HEK293 (cell line): ENCODE measurements around the gene MOK.

Experiments used
- CTCF ChIA-PET: fragments of 350-600 bp; formaldehyde crosslinking; extraction: SDS; loops from one replicate; lab custom pipeline; 2021; ENCODE audit warnings: antibody characterized with exemption; lab: Yijun Ruan, JAX
- POLR2A ChIA-PET: fragments of 300-600 bp; formaldehyde crosslinking; extraction: SDS; loops from one replicate; lab custom pipeline; 2020; ENCODE audit warnings: antibody characterized with exemption, inconsistent platforms; lab: Yijun Ruan, JAX
- H3K27ac ChIP-seq: fragments of 200-500 bp; sonication (Bioruptor generic); 2 replicates; pipeline ENCODE4 v1.5.1; 2014; ENCODE audit warnings: low read depth, low read length, control low read depth, inconsistent platforms; ENCODE audit errors: extremely low read depth
- H3K36me3 ChIP-seq, 2 experiments: fragments of 200-500 bp in 1 of 2; sonication (Bioruptor generic) in 1 of 2; 1 replicate in 1 of 2; 2 replicates in 1 of 2; pipeline ENCODE4 v1.5.1; 2014 to 2017; ENCODE audit warnings: inconsistent platforms in 2 of 2, low read length in 2 of 2; ENCODE audit not compliant: control insufficient read depth in 2 of 2, insufficient read depth in 1 of 2
- H3K4me1 ChIP-seq: fragments of 200-500 bp; sonication (Bioruptor generic); 2 replicates; pipeline ENCODE4 v1.5.1; 2014; ENCODE audit warnings: mild to moderate bottlenecking, low read length, inconsistent platforms; ENCODE audit not compliant: control insufficient read depth, insufficient read depth
- H3K4me3 ChIP-seq: 2 replicates; pipeline ENCODE4 v1.5.1; 2011; ENCODE audit warnings: low read depth, mild to moderate bottlenecking, control low read depth, low read length, moderate library complexity
- H3K9me3 ChIP-seq: fragments of 200-500 bp; sonication (Bioruptor generic); 2 replicates; pipeline ENCODE4 v1.5.1; 2014; ENCODE audit warnings: low read depth, low read length, inconsistent platforms; ENCODE audit not compliant: control insufficient read depth, insufficient read depth
- EGR2 ChIP-seq: fragments of 450-650 bp; formaldehyde crosslinking; IDR thresholded peaks from 2 replicates; pipeline ENCODE4 v1.5.1; 2016; ENCODE audit warnings: low read depth, missing biosample characterization, missing genetic modification characterization
- GLI2 ChIP-seq: fragments of 450-650 bp; formaldehyde crosslinking; IDR thresholded peaks from 2 replicates; pipeline ENCODE4; 2017; ENCODE audit warnings: missing biosample characterization, missing genetic modification characterization, low read depth, borderline replicate concordance
- PRDM1 ChIP-seq: fragments of 450-650 bp; formaldehyde crosslinking; IDR thresholded peaks from 2 replicates; pipeline ENCODE4; 2016; ENCODE audit warnings: missing biosample characterization, missing genetic modification characterization
- SP3 ChIP-seq: fragments of 450-650 bp; formaldehyde crosslinking; IDR thresholded peaks from 2 replicates; pipeline ENCODE4 v1.5.1; 2016; ENCODE audit warnings: missing biosample characterization, missing genetic modification characterization
- ZBTB7A ChIP-seq: fragments of 450-650 bp; formaldehyde crosslinking; IDR thresholded peaks from 2 replicates; pipeline ENCODE4 v1.5.1; 2016; ENCODE audit warnings: low read depth, missing biosample characterization, missing genetic modification characterization
- ZNF24 ChIP-seq: fragments of 450-650 bp; formaldehyde crosslinking; IDR thresholded peaks from 2 replicates; pipeline ENCODE4 v1.5.1; 2016; ENCODE audit warnings: missing biosample characterization, missing genetic modification characterization
- ZNF311 ChIP-seq: fragments of 450-650 bp; formaldehyde crosslinking; IDR thresholded peaks from 2 replicates; pipeline ENCODE4 v1.5.1; 2017; ENCODE audit warnings: missing biosample characterization, missing genetic modification characterization, borderline replicate concordance
- ZNF341 ChIP-seq: fragments of 450-650 bp; formaldehyde crosslinking; IDR thresholded peaks from 2 replicates; pipeline ENCODE4; 2016; ENCODE audit warnings: low read depth, missing biosample characterization, missing genetic modification characterization
- ZNF354C ChIP-seq: fragments of 450-650 bp; formaldehyde crosslinking; IDR thresholded peaks from 2 replicates; pipeline ENCODE4 v1.5.1; 2016; ENCODE audit warnings: missing biosample characterization, missing genetic modification characterization, low read depth, borderline replicate concordance
- ZNF433 ChIP-seq: fragments of 450-650 bp; formaldehyde crosslinking; IDR thresholded peaks from 2 replicates; pipeline ENCODE4 v1.5.1; 2016; ENCODE audit warnings: missing biosample characterization, missing genetic modification characterization, low read depth
- ZNF510 ChIP-seq: fragments of 450-650 bp; formaldehyde crosslinking; IDR thresholded peaks from 2 replicates; pipeline ENCODE4 v1.5.1; 2018; ENCODE audit warnings: mild to moderate bottlenecking, missing genetic modification characterization, missing biosample characterization; ENCODE audit not compliant: insufficient replicate concordance
- ZNF560 ChIP-seq: fragments of 450-650 bp; formaldehyde crosslinking; IDR thresholded peaks from 2 replicates; pipeline ENCODE4 v1.5.1; 2017; ENCODE audit warnings: missing biosample characterization, missing genetic modification characterization, borderline replicate concordance
- ZNF654 ChIP-seq: fragments of 450-650 bp; formaldehyde crosslinking; IDR thresholded peaks from 2 replicates; pipeline ENCODE4 v1.5.1; 2016; ENCODE audit warnings: low read depth, missing biosample characterization, missing genetic modification characterization
- ZNF677 ChIP-seq: fragments of 450-650 bp; IDR thresholded peaks from 2 replicates; pipeline ENCODE4 v1.5.0; 2018; ENCODE audit warnings: missing biosample characterization, mild to moderate bottlenecking, missing genetic modification characterization, moderate library complexity
- ZNF837 ChIP-seq: fragments of 450-650 bp; formaldehyde crosslinking; IDR thresholded peaks from 2 replicates; pipeline ENCODE4 v1.5.1; 2016; ENCODE audit warnings: missing biosample characterization, missing genetic modification characterization
- ZSCAN23 ChIP-seq: fragments of 450-650 bp; formaldehyde crosslinking; IDR thresholded peaks from 2 replicates; pipeline ENCODE4 v1.5.1; 2016; ENCODE audit warnings: missing biosample characterization, missing genetic modification characterization
- TF ChIP-seq, protein P1 (sequence below): fragments of 450-650 bp; formaldehyde crosslinking; IDR thresholded peaks from 2 replicates; pipeline ENCODE4 v1.5.1; 2016; ENCODE audit warnings: missing biosample characterization, missing genetic modification characterization
- TF ChIP-seq, protein P2 (sequence below): fragments of 450-650 bp; formaldehyde crosslinking; IDR thresholded peaks from 2 replicates; pipeline ENCODE4 v1.5.1; 2016; ENCODE audit warnings: missing biosample characterization, missing genetic modification characterization, borderline replicate concordance
- TF ChIP-seq, protein P3 (sequence below): fragments of 450-650 bp; formaldehyde crosslinking; IDR thresholded peaks from 2 replicates; pipeline ENCODE4 v1.5.1; 2016; ENCODE audit warnings: missing biosample characterization, missing genetic modification characterization, borderline replicate concordance

MOK gene

DNA sequence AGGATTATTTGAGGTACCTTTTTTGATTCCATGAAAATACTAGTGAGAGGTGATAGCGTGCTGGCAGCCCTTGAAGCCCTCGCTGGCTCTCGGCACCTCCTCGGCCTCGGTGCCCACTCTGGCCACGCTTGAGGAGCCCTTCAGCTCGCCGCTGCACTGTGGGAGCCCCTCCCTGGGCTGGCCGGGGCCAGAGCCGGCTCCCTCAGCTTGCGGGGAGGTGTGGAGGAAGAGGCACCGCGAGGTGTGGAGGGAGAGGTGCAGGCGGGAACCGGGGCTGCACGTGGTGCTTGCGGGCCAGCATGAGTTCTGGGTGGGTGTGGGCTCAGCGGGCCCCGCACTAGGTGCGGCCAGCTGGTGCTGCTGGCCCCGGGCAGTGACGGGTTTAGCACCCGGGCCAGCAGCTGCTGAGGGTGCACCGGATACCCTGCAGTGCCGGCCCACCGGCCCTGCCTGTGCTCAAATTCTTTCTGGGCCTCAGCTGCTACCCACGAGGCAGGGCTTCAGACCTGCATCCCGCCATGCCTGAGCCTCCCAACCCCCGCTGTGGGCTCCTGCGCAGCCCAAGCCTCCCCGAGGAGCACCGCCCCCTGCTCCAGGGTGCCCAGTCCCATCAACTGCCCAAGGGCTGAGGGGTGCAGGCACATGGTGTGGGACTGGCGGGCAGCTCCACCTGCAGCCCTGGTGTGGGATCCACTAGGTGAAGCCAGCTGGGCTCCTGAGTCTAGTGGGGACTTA, 7.4 kb downstream of the MOK start:
- ChIA-PET CTCF (interaction anchor here (0.7 to 1.7 kb wide), 2 partner anchors 16 to 33 kb away, joined by 4 to 9 read pairs; no protein-coding TSS in a partner anchor), POLR2A (no interaction called here)
- H3K9me3 ChIP-seq: no peaks in the 10 kb centered on the region

DNA sequence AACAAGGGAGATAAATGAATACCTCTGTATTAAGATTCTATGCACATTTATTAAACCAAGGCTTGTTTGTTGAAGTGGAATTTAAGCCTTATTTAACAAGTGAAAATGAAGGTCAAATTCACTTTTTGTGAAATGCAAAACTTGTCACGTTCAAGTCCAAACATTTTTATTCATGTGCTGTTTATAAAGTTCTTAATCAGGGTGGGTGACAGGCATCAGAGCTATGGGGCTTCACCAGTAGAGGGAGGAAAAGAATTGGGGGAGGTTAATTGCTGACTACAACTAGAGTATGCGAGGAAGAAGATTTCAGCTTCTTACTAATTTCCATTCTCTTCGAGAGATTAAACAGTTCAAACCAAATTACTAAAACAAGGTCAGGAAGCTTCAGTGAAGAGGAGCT, 9.7 kb downstream of the MOK start:
- POLR2A ChIA-PET: no interaction called here
- Histone ChIP-seq H3K4me1 (peaks cover 6% of the 10 kb centered on the region; the same call in 1 of the 2 replicates), H3K36me3 (no peaks in the 10 kb centered on the region), H3K9me3 (no peaks in the 10 kb centered on the region), H3K4me3 (no peak overlapping the region), H3K27ac (no peak overlapping the region)
- CTCF ChIA-PET: interaction anchor here (0.5 to 1.5 kb wide), 5 partner anchors 9 to 811 kb away, joined by 3 to 6 read pairs (median 3); no protein-coding TSS in a partner anchor
- TF ChIP-seq ZNF311: no peak
- TF ChIP-seq ZBTB7A: no peak
- TF ChIP-seq, protein P1, sequence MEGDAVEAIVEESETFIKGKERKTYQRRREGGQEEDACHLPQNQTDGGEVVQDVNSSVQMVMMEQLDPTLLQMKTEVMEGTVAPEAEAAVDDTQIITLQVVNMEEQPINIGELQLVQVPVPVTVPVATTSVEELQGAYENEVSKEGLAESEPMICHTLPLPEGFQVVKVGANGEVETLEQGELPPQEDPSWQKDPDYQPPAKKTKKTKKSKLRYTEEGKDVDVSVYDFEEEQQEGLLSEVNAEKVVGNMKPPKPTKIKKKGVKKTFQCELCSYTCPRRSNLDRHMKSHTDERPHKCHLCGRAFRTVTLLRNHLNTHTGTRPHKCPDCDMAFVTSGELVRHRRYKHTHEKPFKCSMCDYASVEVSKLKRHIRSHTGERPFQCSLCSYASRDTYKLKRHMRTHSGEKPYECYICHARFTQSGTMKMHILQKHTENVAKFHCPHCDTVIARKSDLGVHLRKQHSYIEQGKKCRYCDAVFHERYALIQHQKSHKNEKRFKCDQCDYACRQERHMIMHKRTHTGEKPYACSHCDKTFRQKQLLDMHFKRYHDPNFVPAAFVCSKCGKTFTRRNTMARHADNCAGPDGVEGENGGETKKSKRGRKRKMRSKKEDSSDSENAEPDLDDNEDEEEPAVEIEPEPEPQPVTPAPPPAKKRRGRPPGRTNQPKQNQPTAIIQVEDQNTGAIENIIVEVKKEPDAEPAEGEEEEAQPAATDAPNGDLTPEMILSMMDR (tag by site-specific recombination): 0 out of 2 replicates have a peak, but pooled peaks have one; percentile 38
- TF ChIP-seq PRDM1 (tag by site-specific recombination): 0 out of 2 replicates have a peak, but pooled peaks have one; percentile 38
- no peak for TF ChIP-seq ZNF354C

More for the DNA sequence above, 7.4 kb downstream of the MOK start:
- Histone ChIP-seq H3K4me1 (peaks cover 6% of the 10 kb centered on the region; the same call in 1 of the 2 replicates), H3K4me3 (no peak overlapping the region), H3K27ac (no peak overlapping the region), H3K36me3 (no peaks in the 10 kb centered on the region)
- no peak for TF ChIP-seq ZNF510 (tag by site-specific recombination)
- TF ChIP-seq ZNF341 (tag by site-specific recombination): no peak
- no peak for TF ChIP-seq ZNF433
- TF ChIP-seq ZNF24 (tag by site-specific recombination): no peak
- no peak for TF ChIP-seq ZNF837 (tag by site-specific recombination)
- no peak for TF ChIP-seq ZNF560
- no peak for TF ChIP-seq GLI2 (tag by site-specific recombination)
- TF ChIP-seq ZNF677 (tag by site-specific recombination): no peak
- TF ChIP-seq ZSCAN23 (tag by site-specific recombination): no peak
- TF ChIP-seq, protein P2, sequence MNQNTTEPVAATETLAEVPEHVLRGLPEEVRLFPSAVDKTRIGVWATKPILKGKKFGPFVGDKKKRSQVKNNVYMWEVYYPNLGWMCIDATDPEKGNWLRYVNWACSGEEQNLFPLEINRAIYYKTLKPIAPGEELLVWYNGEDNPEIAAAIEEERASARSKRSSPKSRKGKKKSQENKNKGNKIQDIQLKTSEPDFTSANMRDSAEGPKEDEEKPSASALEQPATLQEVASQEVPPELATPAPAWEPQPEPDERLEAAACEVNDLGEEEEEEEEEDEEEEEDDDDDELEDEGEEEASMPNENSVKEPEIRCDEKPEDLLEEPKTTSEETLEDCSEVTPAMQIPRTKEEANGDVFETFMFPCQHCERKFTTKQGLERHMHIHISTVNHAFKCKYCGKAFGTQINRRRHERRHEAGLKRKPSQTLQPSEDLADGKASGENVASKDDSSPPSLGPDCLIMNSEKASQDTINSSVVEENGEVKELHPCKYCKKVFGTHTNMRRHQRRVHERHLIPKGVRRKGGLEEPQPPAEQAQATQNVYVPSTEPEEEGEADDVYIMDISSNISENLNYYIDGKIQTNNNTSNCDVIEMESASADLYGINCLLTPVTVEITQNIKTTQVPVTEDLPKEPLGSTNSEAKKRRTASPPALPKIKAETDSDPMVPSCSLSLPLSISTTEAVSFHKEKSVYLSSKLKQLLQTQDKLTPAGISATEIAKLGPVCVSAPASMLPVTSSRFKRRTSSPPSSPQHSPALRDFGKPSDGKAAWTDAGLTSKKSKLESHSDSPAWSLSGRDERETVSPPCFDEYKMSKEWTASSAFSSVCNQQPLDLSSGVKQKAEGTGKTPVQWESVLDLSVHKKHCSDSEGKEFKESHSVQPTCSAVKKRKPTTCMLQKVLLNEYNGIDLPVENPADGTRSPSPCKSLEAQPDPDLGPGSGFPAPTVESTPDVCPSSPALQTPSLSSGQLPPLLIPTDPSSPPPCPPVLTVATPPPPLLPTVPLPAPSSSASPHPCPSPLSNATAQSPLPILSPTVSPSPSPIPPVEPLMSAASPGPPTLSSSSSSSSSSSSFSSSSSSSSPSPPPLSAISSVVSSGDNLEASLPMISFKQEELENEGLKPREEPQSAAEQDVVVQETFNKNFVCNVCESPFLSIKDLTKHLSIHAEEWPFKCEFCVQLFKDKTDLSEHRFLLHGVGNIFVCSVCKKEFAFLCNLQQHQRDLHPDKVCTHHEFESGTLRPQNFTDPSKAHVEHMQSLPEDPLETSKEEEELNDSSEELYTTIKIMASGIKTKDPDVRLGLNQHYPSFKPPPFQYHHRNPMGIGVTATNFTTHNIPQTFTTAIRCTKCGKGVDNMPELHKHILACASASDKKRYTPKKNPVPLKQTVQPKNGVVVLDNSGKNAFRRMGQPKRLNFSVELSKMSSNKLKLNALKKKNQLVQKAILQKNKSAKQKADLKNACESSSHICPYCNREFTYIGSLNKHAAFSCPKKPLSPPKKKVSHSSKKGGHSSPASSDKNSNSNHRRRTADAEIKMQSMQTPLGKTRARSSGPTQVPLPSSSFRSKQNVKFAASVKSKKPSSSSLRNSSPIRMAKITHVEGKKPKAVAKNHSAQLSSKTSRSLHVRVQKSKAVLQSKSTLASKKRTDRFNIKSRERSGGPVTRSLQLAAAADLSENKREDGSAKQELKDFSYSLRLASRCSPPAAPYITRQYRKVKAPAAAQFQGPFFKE: no peak
- TF ChIP-seq SP3 (tag by site-specific recombination): no peak
- TF ChIP-seq, protein P3, sequence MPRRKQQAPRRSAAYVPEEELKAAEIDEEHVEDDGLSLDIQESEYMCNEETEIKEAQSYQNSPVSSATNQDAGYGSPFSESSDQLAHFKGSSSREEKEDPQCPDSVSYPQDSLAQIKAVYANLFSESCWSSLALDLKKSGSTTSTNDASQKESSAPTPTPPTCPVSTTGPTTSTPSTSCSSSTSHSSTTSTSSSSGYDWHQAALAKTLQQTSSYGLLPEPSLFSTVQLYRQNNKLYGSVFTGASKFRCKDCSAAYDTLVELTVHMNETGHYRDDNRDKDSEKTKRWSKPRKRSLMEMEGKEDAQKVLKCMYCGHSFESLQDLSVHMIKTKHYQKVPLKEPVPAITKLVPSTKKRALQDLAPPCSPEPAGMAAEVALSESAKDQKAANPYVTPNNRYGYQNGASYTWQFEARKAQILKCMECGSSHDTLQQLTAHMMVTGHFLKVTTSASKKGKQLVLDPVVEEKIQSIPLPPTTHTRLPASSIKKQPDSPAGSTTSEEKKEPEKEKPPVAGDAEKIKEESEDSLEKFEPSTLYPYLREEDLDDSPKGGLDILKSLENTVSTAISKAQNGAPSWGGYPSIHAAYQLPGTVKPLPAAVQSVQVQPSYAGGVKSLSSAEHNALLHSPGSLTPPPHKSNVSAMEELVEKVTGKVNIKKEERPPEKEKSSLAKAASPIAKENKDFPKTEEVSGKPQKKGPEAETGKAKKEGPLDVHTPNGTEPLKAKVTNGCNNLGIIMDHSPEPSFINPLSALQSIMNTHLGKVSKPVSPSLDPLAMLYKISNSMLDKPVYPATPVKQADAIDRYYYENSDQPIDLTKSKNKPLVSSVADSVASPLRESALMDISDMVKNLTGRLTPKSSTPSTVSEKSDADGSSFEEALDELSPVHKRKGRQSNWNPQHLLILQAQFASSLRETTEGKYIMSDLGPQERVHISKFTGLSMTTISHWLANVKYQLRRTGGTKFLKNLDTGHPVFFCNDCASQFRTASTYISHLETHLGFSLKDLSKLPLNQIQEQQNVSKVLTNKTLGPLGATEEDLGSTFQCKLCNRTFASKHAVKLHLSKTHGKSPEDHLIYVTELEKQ (tag by site-specific recombination): no peak
- TF ChIP-seq ZNF654 (tag by site-specific recombination): no peak
- no peak for TF ChIP-seq EGR2 (tag by site-specific recombination)
